Skin of body (tissue), 2 donors: ENCODE results near the gene FBXL7. TPM values are rescaled to one million over a fixed set of nuclear protein-coding genes. Genes with fewer than 3 reads are reported as not detected.

ENCODE experiments used
- DNase-seq: peaks from one replicate; lab custom pipeline; 2025; lab: John Stamatoyannopoulos, UW
- total RNA-seq: library from RNA; depleted of rRNA; stranded (reverse); fragments of >200 nt; gene quantifications from one replicate; pipeline ENCODE4 v1.2.3, GENCODE V29; 2014

FBXL7 gene
- total RNA-seq, 1 donor from 2014 or later, result 8.6 TPM

DNA sequence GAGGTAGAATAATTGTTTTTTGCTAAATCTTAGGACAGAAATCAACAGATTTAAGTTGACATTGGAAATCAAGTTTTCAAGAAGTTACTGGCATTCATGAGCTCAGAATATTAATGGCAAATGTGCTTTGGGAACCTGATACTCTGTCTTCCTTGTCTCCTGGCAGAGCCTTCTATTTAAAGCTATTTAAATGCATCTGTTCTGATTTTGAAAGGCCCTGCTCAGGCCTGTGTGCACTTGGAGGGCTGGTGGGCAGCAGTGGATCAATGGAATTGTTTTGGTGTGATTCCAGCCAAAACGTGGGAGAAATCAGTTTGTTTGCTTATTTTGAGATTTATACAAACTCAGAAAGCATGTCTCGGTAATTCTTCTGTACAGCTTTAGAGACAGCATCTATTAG lies 38.5 kb downstream of the FBXL7 start:
- no peak for DNase-seq

- no peak for DNase-seq
These were observed 40.0 kb downstream of the FBXL7 start for GRCh38 chr5:15539951-15540350.

DNA sequence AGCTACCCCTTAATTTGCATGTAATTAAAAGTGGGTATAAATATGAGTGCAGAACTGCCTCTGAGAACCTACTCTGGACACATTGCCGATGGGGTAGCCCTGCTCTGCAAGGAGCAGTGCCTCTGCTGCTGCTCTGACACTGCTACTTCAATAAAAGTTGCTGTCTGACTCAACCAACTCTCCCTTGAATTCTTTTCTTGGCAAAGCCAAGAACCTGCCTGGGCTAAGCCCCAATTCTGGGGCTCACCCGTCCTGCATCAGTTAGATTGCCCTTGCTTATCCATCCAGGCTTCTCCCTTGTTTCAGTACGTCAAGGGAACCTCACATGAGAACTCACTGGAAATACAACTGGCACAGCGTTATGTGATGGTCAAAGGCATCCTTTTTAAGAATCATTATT lies 44.1 kb downstream of the FBXL7 start:
- no peak for DNase-seq

- no peak for DNase-seq
These were observed 45.1 kb downstream of the FBXL7 start for GRCh38 chr5:15545082-15545481.

DNA sequence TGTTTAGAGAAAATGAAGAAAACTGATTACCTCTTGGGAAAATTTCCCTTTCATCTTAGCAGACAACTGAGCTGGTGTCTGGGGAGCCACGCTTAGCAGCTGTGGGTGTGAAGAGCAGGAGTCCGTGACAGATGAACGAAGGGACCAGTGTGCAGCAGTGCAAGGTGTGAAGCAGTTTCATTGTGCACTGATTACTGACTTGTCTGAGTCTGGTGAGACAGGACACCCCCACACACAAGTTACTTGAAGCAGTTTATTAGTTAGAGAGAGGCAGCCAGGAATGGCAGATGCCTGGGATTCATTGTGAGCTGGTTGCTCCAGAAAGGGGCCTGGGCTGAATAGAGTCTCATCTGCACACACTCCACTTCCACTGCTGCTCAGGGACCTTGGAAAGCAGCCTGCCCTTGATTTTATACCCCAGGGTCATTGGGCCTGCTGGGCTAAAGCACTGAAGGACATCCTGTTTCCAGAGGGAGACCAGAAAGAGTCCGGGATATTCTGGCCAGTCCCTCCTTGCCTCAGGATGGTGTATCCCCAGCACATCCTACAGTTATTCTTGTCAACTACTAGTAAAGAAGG lies 47.4 kb downstream of the FBXL7 start:
- no peak for DNase-seq

DNA sequence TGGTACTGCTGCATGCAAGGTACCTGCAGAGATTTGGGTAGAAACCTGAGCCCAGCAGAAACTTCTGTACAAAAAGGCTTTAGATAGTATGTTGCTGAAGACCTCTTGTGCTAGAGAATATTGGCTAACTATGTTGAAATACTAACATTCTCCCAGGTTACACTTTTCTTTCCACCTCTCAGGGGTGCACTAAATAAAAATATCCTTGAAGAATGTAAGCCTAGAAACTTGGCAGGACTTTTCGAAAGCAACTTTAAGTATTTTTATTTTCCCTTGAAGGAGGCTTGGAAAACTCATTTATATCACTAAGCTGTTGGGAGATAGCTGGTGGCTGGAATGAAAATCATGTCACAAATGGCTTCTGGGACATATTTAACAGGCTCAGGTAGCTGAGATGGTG lies 50.0 kb downstream of the FBXL7 start:
- no peak for DNase-seq

DNA sequence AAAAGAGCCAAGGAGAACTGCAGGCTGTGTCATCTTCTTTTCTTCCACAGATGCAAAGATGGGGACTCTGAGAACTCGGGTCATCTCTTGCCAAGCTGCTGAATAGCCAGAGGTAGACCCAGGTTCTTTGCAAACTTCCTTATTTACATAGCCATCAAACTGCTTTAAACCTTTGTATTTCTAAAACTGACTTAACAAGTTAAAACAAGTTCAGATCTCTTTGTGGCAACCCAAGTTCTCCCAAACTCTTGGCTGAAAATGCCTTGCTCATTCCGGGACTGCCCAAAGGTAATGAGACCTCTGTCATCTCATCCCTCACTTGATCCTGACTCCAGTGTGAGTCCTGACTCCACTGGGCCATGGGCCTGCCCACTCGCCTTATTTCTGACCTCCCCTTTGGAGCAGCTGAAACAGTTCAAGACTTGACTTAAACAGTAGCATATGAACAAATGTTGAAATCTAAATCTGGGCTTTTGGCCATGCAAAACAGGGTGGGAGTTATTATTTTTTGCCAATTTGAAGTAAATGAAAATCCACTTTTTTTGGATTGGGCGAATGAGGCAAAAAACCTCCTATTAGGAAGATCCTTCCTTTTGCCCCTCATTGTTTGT lies 50.6 kb downstream of the FBXL7 start:
- DNase-seq, result peak; percentile 66

DNA sequence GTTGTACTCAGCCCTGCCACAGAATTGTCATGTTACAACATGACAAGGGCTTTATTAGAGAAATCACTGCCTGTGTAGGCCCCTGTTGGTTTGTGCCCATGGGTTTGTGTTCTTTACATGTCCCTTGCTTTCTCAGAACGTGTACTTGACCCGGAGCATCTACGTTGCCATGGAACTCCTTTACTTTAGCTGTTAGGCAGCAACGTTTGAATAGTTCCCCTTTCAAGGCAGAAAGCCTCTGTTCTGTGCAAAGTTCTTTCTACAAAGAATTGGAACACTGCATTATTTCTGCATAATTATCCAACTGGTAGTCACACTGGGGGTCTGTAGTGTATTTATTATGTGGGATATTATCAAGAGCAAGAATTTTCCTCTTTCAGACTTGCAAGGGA lies 51.1 kb downstream of the FBXL7 start:
- DNase-seq, result no peak

- no peak for DNase-seq
These were observed 54.6 kb downstream of the FBXL7 start for GRCh38 chr5:15554542-15554941.

- DNase-seq, result no peak
These were observed 55.2 kb downstream of the FBXL7 start for GRCh38 chr5:15555176-15555575.

DNA sequence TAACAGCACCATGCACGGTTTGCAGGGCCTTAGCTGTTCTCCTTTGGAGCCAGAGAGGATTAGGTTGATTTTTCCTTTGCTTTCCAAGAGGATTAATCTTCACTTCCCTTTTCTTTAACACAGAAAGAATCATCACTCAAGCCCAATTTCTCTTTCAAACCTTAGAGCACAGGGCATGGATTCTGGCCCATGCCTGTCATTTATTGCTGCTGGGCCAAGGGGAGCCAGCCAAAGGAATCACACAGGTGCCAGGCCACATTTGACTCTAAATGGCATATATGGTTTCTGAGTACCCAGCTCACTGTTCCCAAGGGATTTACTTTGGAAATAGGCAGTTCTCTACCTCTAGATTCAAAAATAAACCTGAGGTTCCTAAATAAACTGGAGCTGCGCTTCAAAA lies 58.3 kb downstream of the FBXL7 start:
- no peak for DNase-seq

DNA sequence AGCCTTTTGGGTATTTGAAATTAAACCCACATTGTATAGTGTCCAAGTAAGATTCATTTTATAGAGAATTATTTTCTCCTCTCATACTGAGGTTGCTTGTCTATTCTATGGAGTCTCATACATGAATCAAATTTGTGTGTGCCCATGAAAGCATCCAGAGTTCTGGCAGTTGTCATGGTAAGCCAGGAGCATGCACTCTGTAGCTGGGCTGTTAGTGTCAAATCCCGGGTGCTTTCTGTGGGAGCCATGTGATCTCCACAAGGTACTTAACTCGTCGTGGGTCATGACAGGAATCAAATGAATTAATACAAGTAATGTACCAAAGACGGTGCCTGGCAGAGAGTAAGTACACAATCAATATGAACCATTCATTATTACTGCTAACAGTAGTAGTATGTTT lies 58.7 kb downstream of the FBXL7 start:
- no peak for DNase-seq

DNA sequence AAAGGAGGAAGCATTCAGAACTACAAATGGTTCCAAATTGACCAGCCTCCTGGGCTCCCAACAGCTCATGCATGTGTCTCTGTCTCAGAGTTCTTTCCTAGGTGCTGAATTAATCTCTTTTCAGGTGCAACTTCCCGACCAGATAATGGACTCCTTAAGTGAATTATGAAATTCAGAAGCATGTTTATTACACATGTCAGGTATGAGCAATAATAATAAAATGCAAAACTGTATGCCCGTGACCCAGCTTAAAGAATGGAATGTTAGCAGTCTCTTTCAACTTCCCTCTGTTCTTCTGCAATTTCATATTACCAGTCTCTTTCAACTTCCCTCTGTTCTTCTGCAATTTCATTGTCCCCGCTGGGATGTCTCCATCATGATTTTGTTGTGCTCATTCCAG lies 60.4 kb downstream of the FBXL7 start:
- no peak for DNase-seq

DNA sequence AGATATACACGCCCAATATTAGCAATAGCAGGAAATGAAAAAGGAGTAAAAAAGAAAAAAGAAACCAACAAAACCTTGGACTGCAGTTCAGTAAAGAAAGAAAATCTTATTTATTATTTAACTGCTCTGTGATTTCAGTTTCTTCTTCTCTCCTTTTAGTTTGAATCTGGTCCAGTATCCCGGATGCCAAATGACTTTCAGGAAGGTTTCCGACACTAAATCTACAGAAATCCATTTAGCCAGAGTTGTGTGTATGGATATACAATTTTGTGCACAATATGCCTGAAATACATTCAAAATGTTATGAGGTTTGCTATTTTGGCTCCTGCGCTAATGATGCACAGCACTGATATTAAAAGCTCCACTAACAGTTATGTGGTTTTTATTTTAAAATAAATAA lies 64.5 kb downstream of the FBXL7 start:
- DNase-seq, result no peak

GRCh38 chr5:15564957-15565356 lies 65.0 kb downstream of the FBXL7 start:
- DNase-seq, result peak; percentile 6

DNA sequence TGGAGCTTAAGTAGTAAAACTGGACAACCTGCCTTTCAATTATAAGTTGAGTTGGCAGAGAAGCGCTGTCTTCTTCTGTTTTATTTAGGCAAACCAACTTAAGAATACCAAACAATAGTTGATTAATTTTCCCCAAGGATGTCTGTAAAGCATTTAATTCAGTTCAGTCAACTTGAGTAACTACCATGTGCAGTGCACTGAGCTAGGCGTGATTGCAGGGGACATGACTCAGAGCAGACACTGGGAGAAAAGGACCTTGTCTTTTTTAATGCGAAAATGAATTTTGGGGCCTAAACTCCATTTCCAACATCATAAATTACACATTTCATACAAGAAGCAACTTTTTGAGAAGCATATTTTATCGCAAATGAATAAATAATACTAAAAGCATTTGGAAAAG lies 66.3 kb downstream of the FBXL7 start:
- no peak for DNase-seq

GRCh38 chr5:15566789-15567188 lies 66.8 kb downstream of the FBXL7 start:
- no peak for DNase-seq

- DNase-seq, result no peak
These were observed 70.5 kb downstream of the FBXL7 start for GRCh38 chr5:15570491-15570890.

- DNase-seq, result no peak
These were observed 71.1 kb downstream of the FBXL7 start for GRCh38 chr5:15571081-15571480.

DNA sequence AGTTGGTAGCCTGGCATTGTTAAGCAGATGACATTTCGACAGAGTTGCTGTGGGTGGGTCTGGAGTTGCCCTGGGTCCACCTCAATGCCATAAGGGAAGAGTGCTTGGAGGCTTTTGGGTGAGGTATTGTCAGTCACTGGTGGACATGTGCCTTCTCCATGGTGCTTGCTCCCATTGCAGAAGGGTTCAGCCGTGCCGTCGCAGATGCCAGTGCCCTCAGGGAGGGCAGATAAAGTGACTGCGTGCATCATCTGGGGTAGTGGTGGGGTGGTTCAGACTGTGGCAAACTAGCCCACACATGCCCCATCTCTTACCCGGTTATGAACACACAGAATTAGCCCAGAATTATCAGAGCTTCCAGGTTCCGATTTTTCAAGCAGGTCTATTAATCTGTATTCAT lies 71.6 kb downstream of the FBXL7 start:
- DNase-seq, result no peak

GRCh38 chr5:15573590-15573989 lies 73.6 kb downstream of the FBXL7 start:
- no peak for DNase-seq

GRCh38 chr5:15574128-15574527 lies 74.1 kb downstream of the FBXL7 start:
- no peak for DNase-seq

DNA sequence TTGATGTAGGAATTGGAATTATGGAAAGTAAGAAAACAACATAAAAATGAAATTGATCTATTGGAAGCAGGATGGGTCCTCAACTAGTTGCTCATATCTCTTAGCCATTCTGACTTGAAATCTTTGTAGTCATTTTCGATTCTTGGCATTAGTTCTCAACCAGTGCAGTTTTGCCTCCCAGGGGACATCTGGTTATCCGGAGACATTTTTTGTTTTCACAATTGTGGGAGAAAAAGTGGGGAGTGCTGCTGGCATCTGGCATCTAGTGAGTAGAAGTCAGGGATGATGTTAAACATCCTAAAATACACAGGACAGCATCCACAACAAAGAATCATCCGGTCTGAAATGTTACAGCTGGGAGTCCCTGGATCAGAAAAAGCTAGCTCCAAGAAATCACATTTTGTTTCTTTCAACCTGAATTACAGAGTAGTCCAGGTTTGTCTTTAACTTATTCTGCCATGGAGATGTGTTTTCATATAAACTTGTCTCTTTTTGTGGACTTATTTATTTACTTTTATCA lies 74.9 kb downstream of the FBXL7 start:
- peak; percentile 19 for DNase-seq

- DNase-seq, result peak; percentile 78
These were observed 75.7 kb downstream of the FBXL7 start for GRCh38 chr5:15575666-15576065.
